DMS153 treated with DMSO at 0.1 percent for 48 hours (cell line): Measurements from ENCODE around the gene MYOZ1.

Experiments
- DNase-seq: peaks from one replicate; lab custom pipeline; 2025; ENCODE audit not compliant: unreplicated experiment; lab: John Stamatoyannopoulos, UW

MYOZ1 gene

DNA sequence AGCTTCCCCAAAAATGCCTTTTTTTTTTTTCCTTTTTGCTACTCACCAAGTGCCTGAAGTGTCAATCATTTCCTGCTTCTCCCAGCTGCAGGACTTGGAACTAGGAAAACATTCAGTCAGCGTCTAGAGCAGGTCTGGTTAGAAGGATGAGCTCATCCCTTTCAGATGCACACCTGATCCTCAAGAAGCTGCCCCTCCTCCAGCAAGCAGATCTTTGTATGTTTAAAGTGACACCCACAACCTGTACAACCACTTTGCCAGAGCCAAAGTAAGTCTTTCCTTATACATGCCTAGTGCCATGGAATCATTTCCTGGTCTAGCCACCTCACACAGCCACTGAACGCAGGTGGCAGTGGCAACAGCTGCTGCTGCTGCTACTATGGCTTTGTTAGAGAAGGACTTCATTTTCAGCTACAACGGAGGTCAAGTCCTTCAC is 39.8 kb downstream of the MYOZ1 start:
- peak; percentile 27 for DNase-seq

DNA sequence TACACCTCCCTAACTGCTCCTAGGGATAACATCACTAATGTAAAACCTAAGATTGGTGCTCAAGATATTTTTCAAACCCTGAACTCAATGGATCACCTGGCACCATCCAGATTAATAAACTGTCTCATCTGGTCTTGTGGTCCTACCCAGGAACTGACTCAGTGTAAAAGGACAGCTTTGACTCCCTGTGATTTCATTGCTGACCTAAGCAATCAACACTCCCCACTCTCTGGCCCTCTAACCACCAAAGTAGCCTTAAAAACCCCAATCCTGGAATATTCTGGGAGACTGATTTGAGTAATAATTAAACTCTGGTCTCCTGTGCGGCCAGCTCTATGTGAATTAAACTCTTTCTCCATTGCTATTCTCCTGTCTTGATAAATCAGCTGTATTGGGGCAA is 43.9 kb downstream of the MYOZ1 start:
- DNase-seq: no peak

DNA sequence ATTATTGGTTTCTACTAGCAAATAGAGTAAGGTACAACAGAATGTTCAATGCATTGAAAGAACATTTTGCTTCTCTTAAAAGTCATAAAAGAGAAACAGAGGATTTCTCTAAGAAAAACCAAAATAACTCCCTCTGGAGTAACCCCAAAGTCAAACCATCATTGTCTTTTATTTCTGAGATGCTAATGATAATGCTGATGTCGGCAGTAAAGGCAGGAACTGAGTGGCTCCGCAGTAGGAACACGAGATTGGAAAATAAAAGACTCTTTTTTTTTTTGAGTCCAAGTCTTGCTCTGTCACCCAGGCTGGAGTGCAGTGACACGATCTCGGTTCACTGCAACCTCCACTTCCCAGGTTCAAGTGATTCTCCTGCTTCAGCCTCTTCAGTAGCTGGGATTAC is 47.5 kb downstream of the MYOZ1 start:
- DNase-seq: no peak

DNA sequence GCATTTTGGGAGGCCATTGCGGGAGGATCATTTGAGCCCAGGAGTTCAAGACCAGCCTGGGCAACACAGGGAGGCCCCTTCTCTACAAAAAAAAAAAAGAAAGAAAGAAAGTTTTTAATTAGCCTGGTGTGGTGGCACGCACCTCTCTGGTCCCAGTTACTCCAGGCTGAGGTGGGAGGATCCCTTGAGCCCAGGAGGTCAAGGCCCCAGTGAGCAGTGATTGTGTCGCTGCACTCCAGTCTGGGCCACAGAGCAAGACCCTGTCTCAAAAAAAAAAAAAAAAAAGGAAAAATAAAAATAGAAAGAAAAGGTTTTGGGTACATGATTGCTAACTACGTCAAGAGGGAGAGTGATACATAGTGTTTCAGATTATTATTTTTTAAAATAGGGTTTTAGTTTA is 48.2 kb downstream of the MYOZ1 start:
- DNase-seq: no peak

DNA sequence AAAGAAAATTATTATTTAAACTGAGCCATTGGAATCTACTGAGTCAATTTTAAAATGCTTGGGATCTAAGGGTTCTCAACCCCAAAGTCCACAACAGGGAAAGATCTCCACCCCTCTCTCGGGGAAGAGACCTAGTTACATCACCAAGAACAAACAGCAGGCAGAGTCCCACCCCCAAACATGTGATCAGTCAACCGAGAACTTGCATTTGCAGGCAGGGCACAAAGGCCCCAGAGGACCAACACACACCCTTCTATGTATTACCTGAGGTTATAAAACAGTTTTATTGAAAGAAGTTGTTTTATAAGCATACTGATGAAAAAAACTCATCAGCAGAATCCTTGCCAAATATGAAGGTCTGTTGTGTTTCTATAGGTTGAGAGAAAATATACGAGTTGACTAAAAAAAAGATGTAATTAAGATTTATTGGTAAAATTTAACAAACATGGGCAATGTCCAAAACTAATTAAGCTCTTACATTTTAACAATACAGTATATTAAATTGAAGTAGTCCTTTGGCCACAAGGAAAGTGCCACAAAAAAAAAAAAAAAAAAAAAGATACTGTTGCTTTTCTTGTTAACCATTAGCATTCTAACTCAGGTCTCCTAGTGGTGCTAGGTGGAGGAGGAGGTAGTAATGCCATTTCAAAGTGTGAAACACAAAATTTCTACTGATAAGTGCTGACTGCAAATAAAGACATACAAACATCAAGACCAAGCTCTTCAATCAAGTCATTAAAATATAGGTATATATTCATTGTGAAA is 49.2 kb downstream of the MYOZ1 start:
- DNase-seq: peak; percentile 50

DNA sequence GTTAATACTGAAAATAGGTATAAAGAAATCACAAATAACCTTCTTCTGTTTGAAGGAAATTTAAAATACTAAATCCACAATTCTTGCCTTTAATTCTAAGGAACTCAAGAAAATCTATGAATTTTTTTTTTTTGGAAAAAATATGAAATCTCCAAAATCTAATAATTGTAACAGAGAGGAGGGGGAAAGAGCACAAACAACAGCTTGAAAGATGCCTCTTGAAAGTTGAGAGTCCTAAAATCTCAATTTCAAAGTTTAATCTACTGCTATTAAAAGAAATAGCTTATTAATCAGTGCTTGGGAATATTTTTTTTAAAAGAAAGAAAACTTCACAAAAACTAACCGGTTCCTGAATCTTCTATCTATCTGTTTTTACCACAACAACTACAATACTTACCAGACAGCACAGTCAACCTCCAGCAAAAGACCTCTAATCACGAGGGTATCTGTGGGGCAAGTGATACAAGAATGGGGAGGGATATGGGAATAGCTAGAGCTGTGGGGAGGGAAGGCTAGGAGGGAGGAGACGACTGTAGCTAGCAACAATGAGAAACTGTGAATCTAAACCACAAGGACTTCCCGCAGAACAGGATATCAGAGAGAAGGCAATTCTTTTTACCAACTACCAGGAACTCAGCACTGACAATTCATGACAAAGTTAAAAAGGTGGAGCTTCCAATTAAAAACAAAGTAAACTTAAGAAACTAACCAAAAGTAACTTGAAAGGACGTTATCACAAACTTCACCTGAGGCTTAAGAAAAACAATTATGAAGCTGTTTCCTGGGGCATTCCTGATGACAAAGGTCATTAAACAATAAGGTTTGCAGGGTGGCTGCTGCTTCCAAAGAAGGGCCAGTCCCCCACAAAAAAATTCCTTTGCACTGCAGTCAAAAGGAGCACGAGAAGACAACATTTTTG is 50.1 kb downstream of the MYOZ1 start, which contains the start of gene USP54:
Gene USP54 (minus strand): TSS at position 462 of the 919 bp plus-strand sequence. CDS start 15,684 bp downstream, outside the sequence.
- peak; percentile 9 for DNase-seq

DNA sequence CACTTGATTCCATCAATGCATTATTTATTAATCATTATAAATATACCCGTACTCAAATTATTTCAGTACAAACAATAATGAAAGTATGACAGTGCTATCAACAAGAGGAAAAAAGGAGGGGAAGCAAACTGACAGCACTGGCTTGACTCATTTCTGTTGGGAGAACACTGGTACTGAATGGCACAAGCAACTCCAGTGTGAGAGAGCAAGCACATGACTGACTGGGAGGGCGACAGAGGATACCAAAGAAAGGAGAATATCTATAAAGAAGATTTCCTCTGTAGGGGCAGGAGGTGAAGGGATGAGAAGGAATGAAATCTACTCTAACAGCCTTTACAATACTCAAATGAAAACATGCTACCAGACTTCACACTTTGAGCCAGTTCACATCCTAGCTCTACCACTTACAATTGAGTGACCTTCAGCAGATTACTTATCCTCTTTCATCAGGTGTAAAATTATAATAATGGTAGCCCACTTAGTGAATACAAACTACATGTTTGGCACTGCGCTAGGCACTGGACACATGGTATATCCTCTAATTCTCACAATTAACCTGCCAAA is 51.6 kb downstream of the MYOZ1 start:
- DNase-seq: no peak

DNA sequence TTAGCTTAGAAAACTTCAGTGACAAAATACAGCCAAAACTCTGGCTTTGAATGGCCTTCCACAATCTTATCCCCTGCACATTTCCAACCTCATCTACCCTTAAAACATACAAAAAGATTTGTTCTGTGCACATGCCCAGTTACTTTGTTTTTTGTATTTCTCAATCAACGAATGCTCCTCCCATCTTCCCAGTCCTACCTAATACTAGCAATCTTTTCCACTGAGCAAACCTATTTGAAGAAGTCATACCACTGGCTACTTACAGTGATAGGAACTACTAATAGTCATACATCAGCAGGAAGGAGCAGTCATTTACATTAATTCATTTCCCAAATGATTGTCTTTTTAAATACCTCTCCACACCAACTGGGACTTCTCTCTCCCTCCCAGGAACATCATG is 52.6 kb downstream of the MYOZ1 start:
- DNase-seq: no peak

DNA sequence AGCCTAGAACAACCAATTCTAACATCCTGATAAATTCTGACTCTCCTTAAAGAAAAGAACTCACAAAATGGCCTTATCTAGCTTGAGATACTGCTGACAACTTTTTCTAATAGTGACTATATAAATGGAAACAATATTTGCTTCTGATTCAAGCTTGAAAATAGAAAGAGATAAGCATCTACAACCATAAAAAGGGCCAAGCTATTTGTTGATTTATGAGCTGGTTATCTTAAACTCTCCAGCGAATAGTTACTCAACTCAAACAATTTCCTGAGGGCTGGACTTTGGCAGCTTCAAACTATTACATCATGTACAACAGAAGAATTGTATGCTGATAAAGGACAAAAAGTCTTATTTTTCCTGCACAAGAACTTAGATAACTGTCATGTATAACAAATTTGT is 54.7 kb downstream of the MYOZ1 start:
- DNase-seq: no peak

DNA sequence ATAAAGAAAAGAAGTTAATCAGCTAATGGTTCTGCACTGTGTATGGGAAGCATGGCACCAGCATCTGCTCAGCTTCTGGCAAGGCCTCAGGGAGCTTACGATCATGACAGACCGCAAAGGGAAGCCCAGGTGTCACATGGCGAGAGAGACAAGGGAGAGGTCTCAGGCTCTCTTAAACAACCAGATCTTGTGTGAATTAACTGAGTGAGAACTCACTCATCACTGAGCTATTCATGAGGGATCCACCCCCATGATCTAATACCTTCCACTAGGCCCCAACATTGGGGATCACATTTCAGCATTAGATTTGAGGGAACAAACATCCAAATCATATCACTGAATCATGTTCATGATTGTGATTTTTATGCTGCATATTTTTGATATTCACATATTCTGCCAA is 55.9 kb downstream of the MYOZ1 start:
- no peak for DNase-seq

DNA sequence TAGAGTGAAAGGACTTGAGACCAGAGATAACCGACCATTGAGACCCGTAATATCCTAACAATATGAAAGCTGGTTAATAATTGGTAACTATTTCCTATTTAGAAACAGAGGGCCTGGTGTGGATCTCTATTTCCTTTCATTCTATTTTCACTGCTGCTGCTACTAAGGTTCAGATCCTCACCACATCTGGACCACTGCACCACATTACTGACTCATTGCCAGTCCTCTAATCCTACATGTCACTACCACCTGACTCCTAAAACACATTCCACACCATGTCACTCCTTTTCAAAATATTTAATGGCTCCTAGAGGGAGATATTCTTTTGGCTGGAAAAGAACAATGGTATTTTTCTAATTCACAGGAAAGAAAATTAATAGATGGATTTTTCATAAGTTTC is 56.5 kb downstream of the MYOZ1 start:
- no peak for DNase-seq

DNA sequence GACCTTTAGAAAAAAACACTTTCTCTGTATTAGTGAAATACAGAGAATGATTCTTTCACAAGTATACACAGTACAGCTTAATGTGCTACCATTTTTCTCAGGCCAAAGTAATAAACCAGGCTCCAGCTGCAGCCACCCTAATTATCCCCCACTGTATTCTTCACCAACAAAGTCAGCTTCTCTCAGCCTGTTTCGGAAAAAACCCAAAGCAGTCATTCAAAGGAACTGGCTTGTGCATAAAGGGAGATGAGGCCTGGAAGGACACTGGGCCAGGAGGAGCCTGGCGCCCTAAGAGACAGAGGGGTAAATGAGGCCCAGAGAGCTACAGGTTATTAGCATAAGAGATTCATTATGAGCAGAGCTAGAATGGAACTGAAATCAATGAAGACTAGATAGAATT is 59.4 kb downstream of the MYOZ1 start:
- DNase-seq: no peak
